ENCODE results near the gene PTPN11. TPM values are rescaled to one million over a fixed set of nuclear protein-coding genes. Genes with fewer than 3 reads are reported as not detected.

Gene PTPN11
- total and polyA plus RNA-seq, 2 experiments from 2014 or later, result 87.0 to 94.7 TPM

DNA sequence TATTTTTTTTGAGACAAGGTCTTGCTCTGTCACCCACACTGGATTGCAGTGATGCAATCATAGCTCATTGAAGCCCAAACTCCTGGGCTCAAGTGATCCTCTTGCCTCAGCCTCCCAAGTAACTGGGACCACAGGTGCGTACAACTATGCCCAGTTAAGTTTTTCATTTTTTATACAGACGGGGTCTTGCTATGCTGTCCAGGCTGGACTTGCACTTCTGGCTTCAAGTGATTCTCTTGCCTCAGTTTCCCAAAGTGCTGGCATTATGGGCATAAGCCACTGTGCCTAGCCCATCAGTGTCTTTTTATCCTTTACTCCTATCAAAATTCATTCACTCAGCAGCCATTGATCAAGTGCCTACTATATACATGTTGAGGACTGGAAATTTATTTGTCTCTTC is 9.0 kb downstream of the PTPN11 start:
- Mint-ChIP-seq H3K36me3 (ENCODE audit: low read depth) (peaks cover 3% of the 10 kb centered on the region), H3K4me3 (no peak overlapping the region), H3K27me3 (ENCODE audit: insufficient read depth, low read depth, poor library complexity) (peaks cover 3% of the 10 kb centered on the region), H3K27ac (no peak overlapping the region), H3K9me3 (no peaks in the 10 kb centered on the region), H3K4me1 (no peaks in the 10 kb centered on the region)
- no peak for DNase-seq (ENCODE audit: low spot score)
- Histone ChIP-seq H3K27ac (ENCODE audit: low read depth) (no peak overlapping the region), H3K79me2 (replicated peaks; ENCODE audit: insufficient read depth) (peaks cover 99% of the 10 kb centered on the region), H3K4me2 (no peak overlapping the region), H3K4me3 (no peak overlapping the region), H3K9me2 (ENCODE audit: insufficient read depth) (no peaks in the 10 kb centered on the region), H3K36me3 (ENCODE audit: insufficient read depth) (no peaks in the 10 kb centered on the region), H3K4me1 (ENCODE audit: insufficient read depth) (no peaks in the 10 kb centered on the region), H3K27me3 (ENCODE audit: insufficient read depth) (no peaks in the 10 kb centered on the region), H2AFZ (no peak overlapping the region), H4K20me1 (replicated peaks; ENCODE audit: insufficient read depth) (peaks cover 60% of the 10 kb centered on the region), H3F3A (replicated peaks; ENCODE audit: low read depth) (no peaks in the 10 kb centered on the region)
- ATAC-seq, result no peak
- TF ChIP-seq ZNF331 (CRISPR knock-in tag; IDR thresholded peaks at IDR 0.05; ENCODE audit: low read depth) (no peak), JUNB (IDR thresholded peaks at IDR 0.05; ENCODE audit: unreplicated experiment) (no peak), EZH2 (IDR thresholded peaks at IDR 0.05; ENCODE audit: low read depth, unreplicated experiment) (no peak), REST (IDR thresholded peaks at IDR 0.05; ENCODE audit: unreplicated experiment) (no peak), POLR2AphosphoS5 (IDR thresholded peaks at IDR 0.05; ENCODE audit: low read depth) (no peak), ETS1 (IDR thresholded peaks at IDR 0.05) (no peak)

- H3K79me2 ChIP-seq (replicated peaks; ENCODE audit: insufficient read depth), result peaks cover 99% of the 10 kb centered on the region
- no peaks in the 10 kb centered on the region for H3K27me3 Mint-ChIP-seq (ENCODE audit: insufficient read depth, low read depth, poor library complexity)
- H3K36me3 Mint-ChIP-seq (ENCODE audit: low read depth), result peaks cover 3% of the 10 kb centered on the region
- H2AFZ ChIP-seq, result no peak overlapping the region
- H3K4me1 Mint-ChIP-seq, result no peaks in the 10 kb centered on the region
- no peaks in the 10 kb centered on the region for H3K27me3 ChIP-seq (ENCODE audit: insufficient read depth)
- H3K4me3 ChIP-seq, result no peak overlapping the region
- DNase-seq (ENCODE audit: low spot score) (no peak), ATAC-seq (no peak)
- no peak overlapping the region for H3K4me2 ChIP-seq
- H3K4me1 ChIP-seq (ENCODE audit: insufficient read depth), result no peaks in the 10 kb centered on the region
- H3K27ac ChIP-seq (ENCODE audit: low read depth), result peak overlapping the region; percentile 14; the same call in 1 of the 2 replicates
- no peak overlapping the region for H3K27ac Mint-ChIP-seq
- H3K4me3 Mint-ChIP-seq, result no peak overlapping the region
- no peaks in the 10 kb centered on the region for H3F3A ChIP-seq (replicated peaks; ENCODE audit: low read depth)
- H3K36me3 ChIP-seq (ENCODE audit: insufficient read depth), result no peaks in the 10 kb centered on the region
- H3K9me2 ChIP-seq (ENCODE audit: insufficient read depth), result no peaks in the 10 kb centered on the region
- H4K20me1 ChIP-seq (replicated peaks; ENCODE audit: insufficient read depth), result peaks cover 47% of the 10 kb centered on the region
- no peaks in the 10 kb centered on the region for H3K9me3 Mint-ChIP-seq
- TF ChIP-seq ZNF331 (CRISPR knock-in tag; IDR thresholded peaks at IDR 0.05; ENCODE audit: low read depth), result no peak
- TF ChIP-seq REST (IDR thresholded peaks at IDR 0.05; ENCODE audit: unreplicated experiment), result no peak
- no peak for TF ChIP-seq JUNB (IDR thresholded peaks at IDR 0.05; ENCODE audit: unreplicated experiment)
- TF ChIP-seq ZNF114 (CRISPR knock-in tag; IDR thresholded peaks at IDR 0.05), result no peak
- TF ChIP-seq, protein P1, sequence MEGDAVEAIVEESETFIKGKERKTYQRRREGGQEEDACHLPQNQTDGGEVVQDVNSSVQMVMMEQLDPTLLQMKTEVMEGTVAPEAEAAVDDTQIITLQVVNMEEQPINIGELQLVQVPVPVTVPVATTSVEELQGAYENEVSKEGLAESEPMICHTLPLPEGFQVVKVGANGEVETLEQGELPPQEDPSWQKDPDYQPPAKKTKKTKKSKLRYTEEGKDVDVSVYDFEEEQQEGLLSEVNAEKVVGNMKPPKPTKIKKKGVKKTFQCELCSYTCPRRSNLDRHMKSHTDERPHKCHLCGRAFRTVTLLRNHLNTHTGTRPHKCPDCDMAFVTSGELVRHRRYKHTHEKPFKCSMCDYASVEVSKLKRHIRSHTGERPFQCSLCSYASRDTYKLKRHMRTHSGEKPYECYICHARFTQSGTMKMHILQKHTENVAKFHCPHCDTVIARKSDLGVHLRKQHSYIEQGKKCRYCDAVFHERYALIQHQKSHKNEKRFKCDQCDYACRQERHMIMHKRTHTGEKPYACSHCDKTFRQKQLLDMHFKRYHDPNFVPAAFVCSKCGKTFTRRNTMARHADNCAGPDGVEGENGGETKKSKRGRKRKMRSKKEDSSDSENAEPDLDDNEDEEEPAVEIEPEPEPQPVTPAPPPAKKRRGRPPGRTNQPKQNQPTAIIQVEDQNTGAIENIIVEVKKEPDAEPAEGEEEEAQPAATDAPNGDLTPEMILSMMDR (conservative IDR thresholded peaks at IDR 0.05; ENCODE audit: low read depth in 2 of 2), result no peak
- TF ChIP-seq NANOG (IDR thresholded peaks at IDR 0.05; ENCODE audit: borderline replicate concordance), result no peak
- no peak for TF ChIP-seq STAT1 (IDR thresholded peaks at IDR 0.05; ENCODE audit: unreplicated experiment)
These were observed 12.2 kb downstream of the PTPN11 start for GRCh38 chr12:112430929-112431328.
